Heart left ventricle (tissue), 16 donors: ENCODE data around the gene TTC31. TPM values are rescaled to one million over a fixed set of nuclear protein-coding genes. Genes with fewer than 3 reads are reported as not detected.
A peak's percentile ranks its signal among the peaks of the same experiment; 100 is the strongest.

ENCODE experiments used
- ATAC-seq, 4 donors: fragments of 200-7000 bp; cut with Tn5 transposase; one replicate each; pipeline ENCODE4 v1.9.1; 2020 to 2022; ENCODE audit warnings: moderate library complexity in 4 of 4, mild to moderate bottlenecking in 3 of 4, moderate number of reproducible peaks in 1 of 4
- DNase-seq, 5 donors: peaks; one replicate each; pipeline ENCODE4 v3.0.0-alpha.2; 2020
- H3K27ac ChIP-seq, 12 donors: fragments of 200-600 bp; sonication (generic) in 4 of 12; one replicate each; pipeline versions ENCODE4 v1.5.0 to v1.8.0; 2016 to 2022; ENCODE audit warnings: mild to moderate bottlenecking in 2 of 12
- H3K27me3 ChIP-seq, 9 donors: fragments of 200-600 bp; sonication (generic) in 2 of 9; one replicate each; pipeline versions ENCODE4 v1.5.1 to v1.8.0; 2016 to 2022; ENCODE audit warnings: mild to moderate bottlenecking in 3 of 9
- H3K36me3 ChIP-seq, 9 donors: fragments of 200-600 bp; sonication (generic) in 2 of 9; one replicate each; pipeline versions ENCODE4 v1.5.0 to v1.8.0; 2018 to 2022; ENCODE audit warnings: mild to moderate bottlenecking in 2 of 9
- H3K4me1 ChIP-seq, 12 donors: fragments of 200-600 bp; sonication (generic) in 4 of 12; one replicate each; pipeline versions ENCODE4 v1.5.0 to v1.8.0; 2016 to 2022; ENCODE audit warnings: mild to moderate bottlenecking in 3 of 12
- H3K4me3 ChIP-seq, 12 donors: fragments of 200-600 bp; sonication (generic) in 4 of 12; one replicate each; pipeline versions ENCODE4 v1.5.0 to v1.8.0; 2017 to 2022; ENCODE audit warnings: mild to moderate bottlenecking in 9 of 12, moderate library complexity in 4 of 12
- H3K9me3 ChIP-seq, 12 donors: fragments of 200-600 bp; sonication (generic) in 4 of 12; one replicate each; pipeline versions ENCODE4 v1.5.0 to v1.8.0; 2016 to 2022; ENCODE audit warnings: mild to moderate bottlenecking in 1 of 12
- POLR2A ChIP-seq, 2 donors: fragments of 450-650 bp; IDR thresholded peaks; one replicate each; pipeline ENCODE4 v1.6.1; 2017; ENCODE audit warnings: antibody characterized with exemption in 2 of 2, mild to moderate bottlenecking in 2 of 2, moderate library complexity in 2 of 2
- WGBS, 4 donors: extraction: QIAGEN DNeasy Blood & Tissue Kit in 2 of 4; methylation state at CpG; one replicate each; pipeline versions ENCODE4 v1.1.5 to v1.1.7; 2013 to 2018; 5-methylcytosine and 5-hydroxymethylcytosine counted together
- intact Hi-C, 10 donors: fragments of 100-400 bp; cut with DNase I; formaldehyde crosslinking; loops; one replicate each; pipeline versions ENCODE4 v1.11.1 to v1.14.2; 2022
- polyA plus RNA-seq, 2 donors: library from polyadenylated mRNA; stranded (reverse); fragments of 200-250 nt; gene quantifications; one replicate each; pipeline ENCODE4 v1.2.3, GENCODE V29; 2013
- total RNA-seq, 9 donors: library from RNA; depleted of rRNA in 2 of 9; stranded (reverse); fragments of >200 nt in 2 of 9; fragmentation: NEBNext Ultra II Directional in 3 of 9; extraction: Animal tissue kit (Norgen Biotek cat#: 25700) in 3 of 9; gene quantifications; one replicate each; pipeline versions ENCODE4 v1.1.0 to v1.2.4, GENCODE V29; 2016 to 2023
- TF ChIP-seq, protein P1 (sequence below), 12 donors: fragments of 200-600 bp; sonication (generic) in 4 of 12; IDR thresholded peaks; one replicate each; pipeline versions ENCODE4 v1.5.0 to v1.8.0; 2018 to 2022; ENCODE audit warnings: antibody characterized with exemption in 12 of 12, mild to moderate bottlenecking in 5 of 12
- donor health status: ischemic (EF 13 %, LVEDD 7.1; RV severe dilation, severe dysfunction).
- donor health status: healthy with polysubstance abuse.
- donor health status: DM: no; HTN: yes; CAD: no.
- donor health status: DM: no; HTN: no; CAD: no.
- donor health status: ischemic (EF 25% LVEDD 6.9; RV normal size, moderate dysfunction).
- donor health status: ischemic (EF 25% LVEDD 5.7; RV mildly dilated, moderate dysfunction).
- donor health status: healthy.
- donor health status: DM: yes; HTN: yes; CAD: no.
- donor health status: ischemic (EF 35%, LVEDD 5.7; RV mildly dilated, moderate dysfunction).
- donor health status: nonischemic (EF 11% LVEDD 7.7; RV severe dilation, severe dysfunction).
- donor health status: DM: yes; HTN: yes; CAD: no.
- donor health status: PGD.
- donor health status: ischemic (EF 29% LVEDD 5.4; RV normal size, mild dysfunction).
- donor health status: nonischemic (EF 23%, LVEDD 6.1; RV moderate dilation, normal function).

The TTC31 gene
- total and polyA plus RNA-seq, 11 donors = 7.1 to 14.2 (median 10.0) TPM

DNA sequence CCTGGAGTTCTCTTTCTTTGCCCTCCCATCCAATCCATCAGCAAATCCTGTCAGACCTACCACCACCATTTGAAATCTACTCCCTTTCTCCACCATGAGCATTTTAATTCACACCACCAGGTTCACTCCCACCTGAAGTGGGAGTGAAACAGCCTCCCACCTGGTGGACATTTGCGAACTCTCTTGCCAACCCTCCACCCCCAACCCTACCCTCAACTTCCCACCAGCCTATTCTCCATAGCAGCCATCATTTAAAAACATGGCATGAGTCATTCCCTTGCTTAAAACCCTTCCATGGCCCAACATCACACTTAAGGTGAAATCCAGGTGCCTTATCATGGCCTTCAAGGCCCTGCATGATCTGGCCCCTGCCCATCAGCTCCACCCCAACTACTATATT, 44.6 kb upstream of the TTC31 start:
- WGBS, 4 donors = 92 to 100% (median 97%) methylated on average over 1 of the region's 1 CpG

DNA sequence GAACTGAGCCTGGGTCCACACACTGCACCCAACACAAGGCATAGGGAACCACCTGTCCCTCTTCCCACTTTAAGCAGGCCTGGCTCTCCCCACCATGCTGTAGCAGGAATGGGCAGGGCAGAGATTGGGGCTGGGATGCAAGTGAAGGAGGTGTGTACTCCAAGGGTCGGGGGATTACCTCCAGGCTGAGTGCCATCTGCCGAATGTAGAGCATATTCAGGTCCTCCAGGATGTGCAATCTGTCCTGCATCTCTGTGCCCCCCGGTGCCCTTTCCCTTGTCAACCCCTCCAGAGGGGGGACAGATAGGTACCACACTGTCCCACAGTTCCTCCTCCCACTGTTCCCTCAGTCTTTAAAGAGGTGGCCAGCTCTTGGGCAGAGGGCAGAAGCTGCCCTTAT, 43.5 kb upstream of the TTC31 start:
- peaks cover 0 to 63% (median 37%) of the 10 kb centered on the region in 12 donors for H3K4me1 ChIP-seq
- no peak for DNase-seq
- 18 to 35% (median 29%) methylated on average over 2 to 3 of the region's 3 CpGs for WGBS, 4 donors

More for the DNA sequence above, 44.6 kb upstream of the TTC31 start:
- H3K27ac ChIP-seq = peak overlapping the region in 1 of 12 donors; percentile 36
- H3K9me3 ChIP-seq = no peaks in the 10 kb centered on the region
- DNase-seq (no peak), ATAC-seq (no peak)
- H3K36me3 ChIP-seq = peaks cover 0 to 12% (median 0%) of the 10 kb centered on the region in 9 donors
- TF ChIP-seq, protein P1, sequence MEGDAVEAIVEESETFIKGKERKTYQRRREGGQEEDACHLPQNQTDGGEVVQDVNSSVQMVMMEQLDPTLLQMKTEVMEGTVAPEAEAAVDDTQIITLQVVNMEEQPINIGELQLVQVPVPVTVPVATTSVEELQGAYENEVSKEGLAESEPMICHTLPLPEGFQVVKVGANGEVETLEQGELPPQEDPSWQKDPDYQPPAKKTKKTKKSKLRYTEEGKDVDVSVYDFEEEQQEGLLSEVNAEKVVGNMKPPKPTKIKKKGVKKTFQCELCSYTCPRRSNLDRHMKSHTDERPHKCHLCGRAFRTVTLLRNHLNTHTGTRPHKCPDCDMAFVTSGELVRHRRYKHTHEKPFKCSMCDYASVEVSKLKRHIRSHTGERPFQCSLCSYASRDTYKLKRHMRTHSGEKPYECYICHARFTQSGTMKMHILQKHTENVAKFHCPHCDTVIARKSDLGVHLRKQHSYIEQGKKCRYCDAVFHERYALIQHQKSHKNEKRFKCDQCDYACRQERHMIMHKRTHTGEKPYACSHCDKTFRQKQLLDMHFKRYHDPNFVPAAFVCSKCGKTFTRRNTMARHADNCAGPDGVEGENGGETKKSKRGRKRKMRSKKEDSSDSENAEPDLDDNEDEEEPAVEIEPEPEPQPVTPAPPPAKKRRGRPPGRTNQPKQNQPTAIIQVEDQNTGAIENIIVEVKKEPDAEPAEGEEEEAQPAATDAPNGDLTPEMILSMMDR (IDR thresholded peaks at IDR 0.05) = no peak
- TF ChIP-seq POLR2A (IDR thresholded peaks at IDR 0.05) = no peak
- intact Hi-C loops = loop anchor here in 1 of 10 donors (2.0 kb wide), 1 partner anchor 23 kb away; no protein-coding TSS in a partner anchor
- H3K4me3 ChIP-seq = peak overlapping the region in 5 of 12 donors; percentile 57 to 72 (median 65)
- H3K4me1 ChIP-seq = peaks cover 0 to 60% (median 34%) of the 10 kb centered on the region in 12 donors
- H3K27me3 ChIP-seq = peaks cover 0 to 38% (median 0%) of the 10 kb centered on the region in 9 donors

DNA sequence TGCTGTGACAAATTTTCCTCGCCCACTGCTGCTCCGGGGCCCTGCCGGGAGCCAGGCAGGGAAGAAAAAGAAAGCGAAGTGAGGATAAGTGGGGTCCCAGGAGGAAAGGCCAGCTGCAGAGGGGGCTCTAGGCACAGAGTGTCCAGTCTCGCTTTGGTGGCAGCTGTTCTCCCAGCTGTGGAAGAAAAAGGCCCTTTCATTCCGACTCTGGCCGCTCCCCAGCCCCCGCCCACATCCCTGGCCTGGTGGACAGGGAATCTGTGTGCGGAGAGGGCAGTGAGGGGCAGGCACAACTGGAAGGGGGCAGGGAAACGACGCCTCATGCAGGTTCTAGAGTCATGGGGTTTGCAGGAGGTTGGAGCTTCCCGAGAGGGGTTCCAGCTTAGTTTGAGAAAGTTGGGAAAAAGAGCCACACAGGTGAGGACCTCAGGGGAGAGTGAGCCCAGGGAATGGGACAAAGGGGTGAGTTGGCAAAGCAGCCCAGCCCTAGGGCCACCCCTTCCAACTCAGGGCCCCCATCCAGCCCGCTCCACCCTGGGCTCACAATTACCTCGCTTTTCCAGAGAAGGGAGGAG, 43.0 kb upstream of the TTC31 start:
- WGBS, 4 donors = 3 to 12% (median 8%) methylated on average over 14 of the region's 14 CpGs
- intact Hi-C loops = loop anchor here in 3 of 10 donors (1.0 to 2.0 kb wide), 3 partner anchors 14 to 25 kb away; partner anchors contain the start of gene INO80B (in 1 of the 3)
- Histone ChIP-seq H3K4me1 (peaks cover 0 to 63% (median 37%) of the 10 kb centered on the region in 12 donors), H3K9me3 (no peaks in the 10 kb centered on the region), H3K27ac (peak overlapping the region; percentile 77 to 95 (median 86)), H3K36me3 (peaks cover 0 to 7% (median 0%) of the 10 kb centered on the region in 9 donors), H3K27me3 (peaks cover 0 to 38% (median 0%) of the 10 kb centered on the region in 9 donors), H3K4me3 (peak overlapping the region; percentile 30 to 72 (median 60))
- TF ChIP-seq, protein P1 (IDR thresholded peaks at IDR 0.05) = no peak
- no peak for TF ChIP-seq POLR2A (IDR thresholded peaks at IDR 0.05)
- ATAC-seq (peak; percentile 55 to 69 (median 65)), DNase-seq (peak; percentile 82 to 91 (median 86))

More for the DNA sequence above, 43.5 kb upstream of the TTC31 start:
- Histone ChIP-seq H3K36me3 (peaks cover 0 to 12% (median 0%) of the 10 kb centered on the region in 9 donors), H3K4me3 (peak overlapping the region; percentile 30 to 72 (median 60)), H3K9me3 (no peaks in the 10 kb centered on the region), H3K27me3 (peaks cover 0 to 38% (median 0%) of the 10 kb centered on the region in 9 donors), H3K27ac (peak overlapping the region; percentile 77 to 95 (median 86))
- intact Hi-C loops = loop anchor here in 1 of 10 donors (2.0 kb wide), 1 partner anchor 25 kb away; no protein-coding TSS in a partner anchor
- no peak for ATAC-seq
- TF ChIP-seq, protein P1 (IDR thresholded peaks at IDR 0.05) = no peak
- no peak for TF ChIP-seq POLR2A (IDR thresholded peaks at IDR 0.05)
